Measurements from ENCODE around the gene SERINC3.

SERINC3 gene

DNA sequence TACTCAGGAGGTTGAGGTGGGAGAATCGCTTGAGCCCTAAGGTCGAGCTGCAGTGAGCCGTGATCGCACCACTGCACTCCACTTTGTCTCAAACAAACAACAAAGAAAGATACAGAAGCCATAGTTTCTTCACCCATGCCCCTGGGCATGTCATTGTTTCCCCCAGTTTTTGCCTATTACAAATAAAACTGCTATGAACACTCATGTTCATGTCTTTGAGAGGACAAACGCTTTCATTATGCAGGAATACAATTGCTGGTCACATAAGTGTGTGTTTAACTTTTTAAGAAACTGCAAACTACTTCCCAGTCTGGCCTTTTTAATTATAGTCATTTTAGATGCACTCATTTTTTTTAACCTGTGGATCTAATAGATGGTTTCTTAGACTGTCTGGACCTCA, 58.4 kb downstream of the SERINC3 start:
- TF ChIP-seq, protein P1, sequence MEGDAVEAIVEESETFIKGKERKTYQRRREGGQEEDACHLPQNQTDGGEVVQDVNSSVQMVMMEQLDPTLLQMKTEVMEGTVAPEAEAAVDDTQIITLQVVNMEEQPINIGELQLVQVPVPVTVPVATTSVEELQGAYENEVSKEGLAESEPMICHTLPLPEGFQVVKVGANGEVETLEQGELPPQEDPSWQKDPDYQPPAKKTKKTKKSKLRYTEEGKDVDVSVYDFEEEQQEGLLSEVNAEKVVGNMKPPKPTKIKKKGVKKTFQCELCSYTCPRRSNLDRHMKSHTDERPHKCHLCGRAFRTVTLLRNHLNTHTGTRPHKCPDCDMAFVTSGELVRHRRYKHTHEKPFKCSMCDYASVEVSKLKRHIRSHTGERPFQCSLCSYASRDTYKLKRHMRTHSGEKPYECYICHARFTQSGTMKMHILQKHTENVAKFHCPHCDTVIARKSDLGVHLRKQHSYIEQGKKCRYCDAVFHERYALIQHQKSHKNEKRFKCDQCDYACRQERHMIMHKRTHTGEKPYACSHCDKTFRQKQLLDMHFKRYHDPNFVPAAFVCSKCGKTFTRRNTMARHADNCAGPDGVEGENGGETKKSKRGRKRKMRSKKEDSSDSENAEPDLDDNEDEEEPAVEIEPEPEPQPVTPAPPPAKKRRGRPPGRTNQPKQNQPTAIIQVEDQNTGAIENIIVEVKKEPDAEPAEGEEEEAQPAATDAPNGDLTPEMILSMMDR (IDR thresholded peaks at IDR 0.05; ENCODE audit: low read length, missing control alignments): no peak
- no peak overlapping the region for H3K4me3 ChIP-seq (replicated peaks; ENCODE audit: low read depth, low read length)
- DNase-seq (ENCODE audit: low read depth): no peak

DNA sequence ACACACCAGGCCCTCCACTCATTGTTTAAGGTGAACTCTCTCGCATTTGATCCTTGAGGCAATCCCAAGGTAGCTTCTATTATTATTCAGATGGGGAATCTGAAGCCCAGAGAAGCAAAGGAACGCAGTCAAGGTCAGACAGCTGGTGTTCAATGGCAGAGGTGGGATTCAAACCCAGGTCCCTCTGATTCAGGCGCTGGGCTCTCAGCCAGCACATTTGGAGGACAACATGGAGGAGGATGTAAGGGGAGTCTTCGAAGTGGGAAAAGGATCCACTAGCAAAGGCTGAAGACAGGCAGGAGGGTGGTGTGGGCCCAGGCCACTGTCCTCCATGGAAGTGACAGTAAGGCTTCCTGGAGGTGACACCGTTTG, 60.1 kb downstream of the SERINC3 start:
- DNase-seq (ENCODE audit: low read depth): no peak
- TF ChIP-seq, protein P1 (IDR thresholded peaks at IDR 0.05; ENCODE audit: low read length, missing control alignments): no peak
- no peak overlapping the region for H3K4me3 ChIP-seq (replicated peaks; ENCODE audit: low read depth, low read length)

DNA sequence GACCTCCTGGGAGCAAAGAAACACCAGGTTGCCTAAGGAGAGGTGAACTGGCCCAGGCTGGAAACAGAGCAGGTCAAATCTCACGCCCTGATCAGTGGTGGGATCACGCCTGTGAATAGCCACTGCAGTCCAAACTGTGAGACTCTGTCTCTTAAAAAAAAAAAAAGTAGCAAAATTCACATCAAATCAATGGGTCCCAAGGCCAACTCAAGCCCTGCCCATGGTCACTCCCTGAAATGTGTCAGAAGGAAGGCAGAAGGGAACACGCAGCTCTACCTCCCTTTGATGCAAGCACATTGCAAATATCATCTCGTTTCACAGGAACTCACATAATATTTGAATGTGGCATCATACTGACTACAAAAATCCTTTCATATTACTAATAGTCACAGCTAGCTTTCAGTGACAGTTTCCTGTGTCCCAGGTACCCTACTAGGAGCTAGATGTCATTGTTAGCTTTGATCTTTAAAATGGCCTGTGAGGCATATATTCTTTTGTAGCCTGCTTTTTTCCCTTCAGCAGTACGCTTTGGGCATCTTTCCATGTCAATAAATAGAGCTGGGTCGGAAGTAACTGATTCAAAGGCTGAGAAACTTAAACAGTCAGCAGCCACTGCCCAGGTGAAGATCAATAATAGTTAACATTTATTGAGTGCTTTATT, 60.6 kb downstream of the SERINC3 start:
- H3K4me3 ChIP-seq (replicated peaks; ENCODE audit: low read depth, low read length): no peak overlapping the region
- TF ChIP-seq, protein P1 (IDR thresholded peaks at IDR 0.05; ENCODE audit: low read length, missing control alignments): no peak
- DNase-seq (ENCODE audit: low read depth): no peak

DNA sequence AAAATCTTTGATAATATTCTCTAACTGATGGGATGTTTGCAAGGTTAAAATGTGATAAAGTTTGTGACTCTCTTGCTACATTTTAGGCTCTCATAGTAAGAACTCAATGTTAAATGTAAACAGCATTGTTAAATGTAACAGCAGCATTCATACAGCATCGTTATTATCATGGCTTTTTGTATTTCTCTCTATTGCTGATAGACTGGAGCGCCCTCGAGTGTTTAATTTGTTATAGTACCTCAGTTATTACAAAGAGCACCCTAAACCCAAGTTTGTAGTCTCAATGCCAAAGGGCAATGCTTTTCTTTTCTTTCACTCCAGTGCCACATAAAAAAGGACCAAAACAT, 61.1 kb downstream of the SERINC3 start:
- TF ChIP-seq, protein P1 (IDR thresholded peaks at IDR 0.05; ENCODE audit: low read length, missing control alignments): peak; percentile 53
- peak; percentile 57 for DNase-seq (ENCODE audit: low read depth)
- no peak overlapping the region for H3K4me3 ChIP-seq (replicated peaks; ENCODE audit: low read depth, low read length)

DNA sequence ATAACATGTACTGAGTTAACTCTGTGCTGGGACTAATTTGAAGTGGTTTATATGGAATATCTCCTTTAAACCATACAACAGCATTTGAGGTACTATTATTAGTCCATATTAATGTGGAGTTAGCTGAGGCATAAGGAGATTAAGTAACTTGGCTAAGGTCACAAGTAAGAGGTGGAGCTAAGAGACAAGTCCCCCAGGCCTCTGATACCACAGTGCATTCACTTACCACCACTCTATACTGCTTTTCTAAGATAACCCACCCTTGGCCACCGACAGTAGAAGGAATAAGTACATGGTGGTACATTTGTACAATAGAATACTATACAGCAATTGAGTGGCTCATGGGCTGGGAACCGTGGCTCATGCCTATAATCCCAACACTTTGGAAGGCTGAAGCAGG, 62.6 kb downstream of the SERINC3 start:
- H3K4me3 ChIP-seq (replicated peaks; ENCODE audit: low read depth, low read length): no peak overlapping the region
- TF ChIP-seq, protein P1 (IDR thresholded peaks at IDR 0.05; ENCODE audit: low read length, missing control alignments): no peak
- no peak for DNase-seq (ENCODE audit: low read depth)

DNA sequence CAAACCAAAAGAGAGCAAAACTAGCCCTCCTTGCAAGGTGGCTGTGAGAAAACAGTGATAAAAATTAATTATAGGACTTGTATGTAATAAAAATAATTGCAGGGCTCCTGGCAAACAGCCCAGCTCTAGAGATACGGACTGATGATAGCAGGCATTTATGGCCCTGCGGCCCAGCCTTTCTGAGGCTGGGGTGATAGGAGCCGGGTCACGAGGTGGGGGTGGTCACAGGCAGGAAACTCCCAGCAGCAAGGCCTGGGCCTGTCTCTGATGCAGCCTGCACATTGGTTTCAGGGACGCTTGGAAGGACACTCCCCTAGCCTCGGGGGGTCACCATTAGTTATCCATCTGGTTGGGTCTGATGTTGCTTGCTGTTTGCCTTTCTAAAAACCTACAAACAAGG, 64.9 kb downstream of the SERINC3 start:
- TF ChIP-seq, protein P1 (IDR thresholded peaks at IDR 0.05; ENCODE audit: low read length, missing control alignments): no peak
- no peak overlapping the region for H3K4me3 ChIP-seq (replicated peaks; ENCODE audit: low read depth, low read length)
- no peak for DNase-seq (ENCODE audit: low read depth)

DNA sequence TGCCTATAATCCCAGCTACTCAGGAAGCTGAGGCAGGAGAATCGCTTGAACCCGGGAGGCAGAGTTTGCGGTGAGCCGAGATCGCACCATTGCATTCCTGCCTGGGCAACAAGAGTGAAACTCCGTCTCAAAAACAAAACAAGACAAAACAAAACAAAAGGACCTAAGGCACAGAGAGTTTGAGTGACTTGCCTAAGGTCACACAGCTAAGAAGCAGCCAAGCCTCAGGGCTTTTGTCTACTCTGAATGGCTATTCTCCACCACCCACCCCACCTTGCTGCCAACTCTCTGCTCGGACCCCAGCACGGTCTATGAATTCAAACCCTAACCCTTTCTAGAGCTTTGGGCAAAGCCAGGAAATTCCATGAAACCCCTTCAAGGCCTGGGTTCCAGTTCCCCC, 65.3 kb downstream of the SERINC3 start:
- H3K4me3 ChIP-seq (replicated peaks; ENCODE audit: low read depth, low read length): no peak overlapping the region
- TF ChIP-seq, protein P1 (IDR thresholded peaks at IDR 0.05; ENCODE audit: low read length, missing control alignments): no peak
- DNase-seq (ENCODE audit: low read depth): no peak
